AG04450 (cell line): ENCODE results near the gene KATNAL1. TPM values are rescaled to one million over a fixed set of nuclear protein-coding genes. Genes with fewer than 3 reads are reported as not detected.

Source experiments
- CTCF ChIA-PET: fragments of 300-600, 350-600 bp; formaldehyde crosslinking; extraction: SDS; loops from one replicate; lab custom pipeline; 2022; ENCODE audit warnings: antibody characterized with exemption, inconsistent platforms; lab: Charles Lee
- POLR2A ChIA-PET: fragments of 350-600 bp; formaldehyde crosslinking; extraction: SDS; loops from one replicate; lab custom pipeline; 2021; ENCODE audit warnings: antibody characterized with exemption, inconsistent platforms; lab: Yijun Ruan, JAX
- DNase-seq: peaks from one replicate; pipeline ENCODE4 v3.0.0-alpha.2; 2011; ENCODE audit warnings: low read depth, low spot score
- H3K27ac ChIP-seq: one replicate; pipeline ENCODE4 v1.5.1; 2012; ENCODE audit warnings: low read depth, low read length, control low read depth
- H3K27me3 ChIP-seq: one replicate; pipeline ENCODE4 v1.6.0; 2012; ENCODE audit warnings: low read length; ENCODE audit not compliant: control insufficient read depth, insufficient read depth
- H3K4me3 ChIP-seq: 2 replicates; pipeline ENCODE4 v1.5.1; 2011; ENCODE audit warnings: mild to moderate bottlenecking, low read depth, low read length, control low read depth
- H3K9me3 ChIP-seq: 2 replicates; pipeline ENCODE4 v1.5.1; 2012; ENCODE audit warnings: low read length; ENCODE audit not compliant: control insufficient read depth, insufficient read depth
- CTCF ChIP-seq: IDR thresholded peaks from 2 replicates; pipeline ENCODE4 v1.5.1; 2011; ENCODE audit warnings: low read depth, low read length, control low read depth, inconsistent platforms
- polyA plus RNA-seq: library from polyadenylated mRNA; depleted of rRNA; stranded (reverse); fragments of >200 nt; gene quantifications from 2 replicates; pipeline ENCODE4 v1.2.3, GENCODE V29; 2011

Gene KATNAL1
- polyA plus RNA-seq, 1 experiment = 12.6 TPM

- Histone ChIP-seq H3K9me3 (no peaks in the 10 kb centered on the region), H3K27ac (no peak overlapping the region), H3K4me3 (no peak overlapping the region), H3K27me3 (no peaks in the 10 kb centered on the region)
- CTCF ChIA-PET = interaction anchor here (0.6 to 1.2 kb wide), 2 partner anchors 185 to 661 kb away, joined by 3 read pairs; no protein-coding TSS in a partner anchor
- no peak for DNase-seq
- POLR2A ChIA-PET = interaction anchor here (0.6 to 0.9 kb wide), 2 partner anchors 18 to 744 kb away, joined by 3 read pairs; no protein-coding TSS in a partner anchor
- no peak for TF ChIP-seq CTCF
These were observed 10.7 kb upstream of the KATNAL1 start for GRCh38 chr13:30318026-30318425.

GRCh38 chr13:30314562-30314961 is 7.2 kb upstream of the KATNAL1 start:
- Histone ChIP-seq H3K4me3 (no peak overlapping the region), H3K27me3 (no peaks in the 10 kb centered on the region), H3K9me3 (no peaks in the 10 kb centered on the region), H3K27ac (no peak overlapping the region)
- DNase-seq = no peak
- ChIA-PET CTCF (no interaction called here), POLR2A (no interaction called here)
- no peak for TF ChIP-seq CTCF

- no peak overlapping the region for H3K4me3 ChIP-seq
- no peaks in the 10 kb centered on the region for H3K27me3 ChIP-seq
- DNase-seq = no peak
- H3K27ac ChIP-seq = no peak overlapping the region
- H3K9me3 ChIP-seq = no peaks in the 10 kb centered on the region
- ChIA-PET POLR2A (no interaction called here), CTCF (interaction anchor here (0.6 kb wide), 1 partner anchor 14 kb away, joined by 3 read pairs; no protein-coding TSS in a partner anchor)
- no peak for TF ChIP-seq CTCF
These were observed 6.7 kb upstream of the KATNAL1 start for GRCh38 chr13:30314069-30314468.

GRCh38 chr13:30313311-30313710 is 6.0 kb upstream of the KATNAL1 start:
- POLR2A ChIA-PET = no interaction called here
- no peak for DNase-seq
- Histone ChIP-seq H3K27me3 (no peaks in the 10 kb centered on the region), H3K4me3 (no peak overlapping the region), H3K27ac (no peak overlapping the region), H3K9me3 (no peaks in the 10 kb centered on the region)
- no peak for TF ChIP-seq CTCF
- CTCF ChIA-PET = no interaction called here

GRCh38 chr13:30312904-30313303 is 5.6 kb upstream of the KATNAL1 start:
- ChIA-PET POLR2A (no interaction called here), CTCF (interaction anchor here (0.6 kb wide), 1 partner anchor 77 kb away, joined by 3 read pairs; no protein-coding TSS in a partner anchor)
- no peak for DNase-seq
- H3K4me3 ChIP-seq = no peak overlapping the region
- no peaks in the 10 kb centered on the region for H3K9me3 ChIP-seq
- no peaks in the 10 kb centered on the region for H3K27me3 ChIP-seq
- no peak for TF ChIP-seq CTCF
- H3K27ac ChIP-seq = no peak overlapping the region
